GM03348 (cell line): ENCODE measurements around the gene ICAM2.
A peak's percentile ranks its signal among the peaks of the same experiment; 100 is the strongest.

Source experiments
- DNase-seq: peaks from one replicate; pipeline ENCODE4 v3.0.0; 2012; ENCODE audit warnings: low spot score

The ICAM2 gene

GRCh38 chr17:64020056-64020766 is at the start of gene ICAM2:
Gene ICAM2 (minus strand): TSS chr17:64020633. CDS start chr17:64006691, 13,942 bp downstream.
- DNase-seq: no peak

GRCh38 chr17:64070213-64070612 is 49.8 kb upstream of the ICAM2 start:
- DNase-seq: no peak

- no peak for DNase-seq
Observed at GRCh38 chr17:64069143-64069542, 48.7 kb upstream of the ICAM2 start.

- no peak for DNase-seq
Observed at GRCh38 chr17:64067657-64068056, 47.2 kb upstream of the ICAM2 start.

GRCh38 chr17:64066716-64067115 is 46.3 kb upstream of the ICAM2 start:
- no peak for DNase-seq

- no peak for DNase-seq
Observed at GRCh38 chr17:64065161-64065560, 44.7 kb upstream of the ICAM2 start.

GRCh38 chr17:64064331-64064730 is 43.9 kb upstream of the ICAM2 start:
- DNase-seq: no peak

GRCh38 chr17:64063766-64064224 is 43.4 kb upstream of the ICAM2 start:
- DNase-seq: peak; percentile 29

GRCh38 chr17:64063088-64063487 is 42.7 kb upstream of the ICAM2 start:
- no peak for DNase-seq

GRCh38 chr17:64061178-64061898 is 40.9 kb upstream of the ICAM2 start:
- DNase-seq: no peak

- no peak for DNase-seq
Observed at GRCh38 chr17:64060331-64060730, 39.9 kb upstream of the ICAM2 start.

- DNase-seq: no peak
Observed at GRCh38 chr17:64059756-64060155, 39.3 kb upstream of the ICAM2 start.

GRCh38 chr17:64058621-64059020 is 38.2 kb upstream of the ICAM2 start:
- DNase-seq: no peak

GRCh38 chr17:64057701-64058263 is 37.3 kb upstream of the ICAM2 start:
- no peak for DNase-seq

- DNase-seq: no peak
Observed at GRCh38 chr17:64056269-64057005, 36.0 kb upstream of the ICAM2 start.

GRCh38 chr17:64055183-64056142 is 35.0 kb upstream of the ICAM2 start:
- no peak for DNase-seq

GRCh38 chr17:64054304-64054703 is 33.9 kb upstream of the ICAM2 start:
- no peak for DNase-seq

GRCh38 chr17:64053101-64053500 is 32.7 kb upstream of the ICAM2 start:
- no peak for DNase-seq

GRCh38 chr17:64051153-64051552 is 30.7 kb upstream of the ICAM2 start:
- no peak for DNase-seq

- DNase-seq: no peak
Observed at GRCh38 chr17:64048805-64049204, 28.4 kb upstream of the ICAM2 start.

- DNase-seq: no peak
Observed at GRCh38 chr17:64045176-64045575, 24.7 kb upstream of the ICAM2 start.
